GM21529 (cell line): ENCODE results near the gene ANKFY1.
A peak's percentile ranks its signal among the peaks of the same experiment; 100 is the strongest.

Experiments used
- ATAC-seq: cut with Tn5 transposase; IDR thresholded peaks from one replicate; pipeline ENCODE4 v1.9.1; 2021; ENCODE audit not compliant: unreplicated experiment

ANKFY1 gene, protein sequence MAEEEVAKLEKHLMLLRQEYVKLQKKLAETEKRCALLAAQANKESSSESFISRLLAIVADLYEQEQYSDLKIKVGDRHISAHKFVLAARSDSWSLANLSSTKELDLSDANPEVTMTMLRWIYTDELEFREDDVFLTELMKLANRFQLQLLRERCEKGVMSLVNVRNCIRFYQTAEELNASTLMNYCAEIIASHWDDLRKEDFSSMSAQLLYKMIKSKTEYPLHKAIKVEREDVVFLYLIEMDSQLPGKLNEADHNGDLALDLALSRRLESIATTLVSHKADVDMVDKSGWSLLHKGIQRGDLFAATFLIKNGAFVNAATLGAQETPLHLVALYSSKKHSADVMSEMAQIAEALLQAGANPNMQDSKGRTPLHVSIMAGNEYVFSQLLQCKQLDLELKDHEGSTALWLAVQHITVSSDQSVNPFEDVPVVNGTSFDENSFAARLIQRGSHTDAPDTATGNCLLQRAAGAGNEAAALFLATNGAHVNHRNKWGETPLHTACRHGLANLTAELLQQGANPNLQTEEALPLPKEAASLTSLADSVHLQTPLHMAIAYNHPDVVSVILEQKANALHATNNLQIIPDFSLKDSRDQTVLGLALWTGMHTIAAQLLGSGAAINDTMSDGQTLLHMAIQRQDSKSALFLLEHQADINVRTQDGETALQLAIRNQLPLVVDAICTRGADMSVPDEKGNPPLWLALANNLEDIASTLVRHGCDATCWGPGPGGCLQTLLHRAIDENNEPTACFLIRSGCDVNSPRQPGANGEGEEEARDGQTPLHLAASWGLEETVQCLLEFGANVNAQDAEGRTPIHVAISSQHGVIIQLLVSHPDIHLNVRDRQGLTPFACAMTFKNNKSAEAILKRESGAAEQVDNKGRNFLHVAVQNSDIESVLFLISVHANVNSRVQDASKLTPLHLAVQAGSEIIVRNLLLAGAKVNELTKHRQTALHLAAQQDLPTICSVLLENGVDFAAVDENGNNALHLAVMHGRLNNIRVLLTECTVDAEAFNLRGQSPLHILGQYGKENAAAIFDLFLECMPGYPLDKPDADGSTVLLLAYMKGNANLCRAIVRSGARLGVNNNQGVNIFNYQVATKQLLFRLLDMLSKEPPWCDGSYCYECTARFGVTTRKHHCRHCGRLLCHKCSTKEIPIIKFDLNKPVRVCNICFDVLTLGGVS

GRCh38 chr17:4263282-4264215 is at the start of gene ANKFY1:
TSS of gene ANKFY1 (minus strand) at chr17:4263979. CDS start at chr17:4263941, 38 bp downstream.
- ATAC-seq, result peak; percentile 78

GRCh38 chr17:4310354-4311060 is 46.7 kb upstream of the ANKFY1 start:
- ATAC-seq, result no peak

GRCh38 chr17:4309897-4310296 is 46.1 kb upstream of the ANKFY1 start:
- no peak for ATAC-seq

GRCh38 chr17:4307179-4307930 is 43.6 kb upstream of the ANKFY1 start:
- ATAC-seq, result no peak

- ATAC-seq, result no peak
Measured at GRCh38 chr17:4305224-4305623, 41.4 kb upstream of the ANKFY1 start.

DNA sequence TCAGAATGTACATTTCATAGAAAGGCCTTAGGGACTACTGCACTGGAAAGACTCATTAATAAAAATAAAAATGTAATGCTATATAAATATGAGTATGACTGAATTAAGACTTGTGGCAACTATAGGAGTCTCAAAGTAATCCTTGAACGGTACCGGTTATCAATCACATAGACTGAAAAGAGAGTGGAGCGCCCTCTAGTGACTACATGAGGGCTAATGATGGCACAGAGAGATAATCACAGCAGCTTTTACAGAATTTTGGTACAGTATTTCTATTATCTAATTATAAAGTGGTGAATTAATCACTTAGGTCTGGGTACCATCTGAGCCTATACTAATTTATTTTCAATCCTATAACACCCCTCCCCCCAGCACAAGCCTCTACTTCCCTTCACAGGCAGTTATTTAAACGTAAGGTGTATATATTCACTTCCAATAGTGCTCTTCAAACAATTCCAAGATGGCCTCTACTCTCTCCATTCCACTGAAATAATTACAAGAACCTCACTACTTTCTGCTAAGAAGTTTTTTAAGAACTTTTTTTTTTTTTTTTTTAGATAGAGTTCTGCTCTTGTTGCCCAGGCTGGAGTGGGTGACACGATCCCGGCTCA is 40.7 kb upstream of the ANKFY1 start:
- no peak for ATAC-seq

- ATAC-seq, result no peak
Measured at GRCh38 chr17:4301066-4301465, 37.3 kb upstream of the ANKFY1 start.

DNA sequence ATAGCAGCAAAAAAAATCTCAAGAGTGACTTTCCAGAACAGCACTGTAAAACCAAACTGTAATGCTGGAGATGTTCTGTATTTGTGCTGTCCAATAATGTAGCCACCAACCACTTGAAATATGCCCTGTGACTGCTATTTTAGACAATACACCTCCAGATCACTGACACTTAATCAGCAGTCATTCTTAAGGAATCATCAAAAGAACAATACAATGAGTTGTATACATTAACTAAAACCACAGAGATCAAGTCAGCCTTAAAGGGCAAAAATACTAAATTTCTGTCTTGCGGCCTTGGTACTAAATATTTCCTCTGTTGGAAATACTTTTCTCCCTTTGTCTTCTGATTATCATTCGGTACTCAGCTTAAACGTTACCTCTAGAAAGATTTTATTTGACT is 33.6 kb upstream of the ANKFY1 start:
- no peak for ATAC-seq

- ATAC-seq, result no peak
Measured at GRCh38 chr17:4295686-4296085, 31.9 kb upstream of the ANKFY1 start.

- no peak for ATAC-seq
Measured at GRCh38 chr17:4293572-4293971, 29.8 kb upstream of the ANKFY1 start.

DNA sequence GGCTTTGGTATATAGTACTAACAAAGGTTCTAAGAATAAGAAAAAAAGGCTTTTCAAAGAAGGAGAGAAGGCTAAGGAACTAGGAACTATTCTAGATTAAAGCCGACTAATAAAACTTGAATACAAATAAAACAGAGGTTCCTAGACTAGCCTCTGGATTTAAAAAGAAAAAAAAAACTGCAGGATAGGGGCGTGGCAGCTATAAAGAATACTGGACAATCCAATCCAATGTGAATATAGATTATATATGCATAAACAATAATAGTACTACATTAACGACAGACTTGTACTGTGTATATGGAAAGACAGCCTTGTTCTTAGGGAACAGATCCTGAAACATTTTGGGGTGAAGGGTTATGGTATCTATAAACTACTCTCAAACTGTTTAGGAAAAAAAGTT is 23.9 kb upstream of the ANKFY1 start:
- no peak for ATAC-seq

GRCh38 chr17:4276514-4276913 is 12.7 kb upstream of the ANKFY1 start:
- ATAC-seq, result no peak

DNA sequence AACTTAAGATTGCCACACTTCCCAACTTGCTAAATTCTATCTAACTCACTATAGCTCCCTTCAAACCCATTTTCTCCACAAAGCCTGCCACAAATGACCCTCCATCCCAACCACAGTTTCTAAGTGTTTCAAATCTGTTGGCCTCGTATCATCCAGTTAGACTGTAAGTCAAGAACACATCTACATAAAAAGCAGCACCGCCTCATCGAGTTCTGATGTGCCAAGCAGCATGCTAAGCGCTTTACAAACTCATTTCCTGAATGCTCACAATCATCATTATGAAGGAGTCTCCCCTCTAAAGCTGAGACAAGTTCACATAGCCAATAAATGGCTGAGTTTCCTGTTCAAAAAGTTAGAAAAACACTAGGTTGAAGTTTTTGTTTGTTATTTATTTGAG is 9.2 kb upstream of the ANKFY1 start:
- ATAC-seq, result no peak

- no peak for ATAC-seq
Measured at GRCh38 chr17:4272213-4272971, 8.6 kb upstream of the ANKFY1 start.

DNA sequence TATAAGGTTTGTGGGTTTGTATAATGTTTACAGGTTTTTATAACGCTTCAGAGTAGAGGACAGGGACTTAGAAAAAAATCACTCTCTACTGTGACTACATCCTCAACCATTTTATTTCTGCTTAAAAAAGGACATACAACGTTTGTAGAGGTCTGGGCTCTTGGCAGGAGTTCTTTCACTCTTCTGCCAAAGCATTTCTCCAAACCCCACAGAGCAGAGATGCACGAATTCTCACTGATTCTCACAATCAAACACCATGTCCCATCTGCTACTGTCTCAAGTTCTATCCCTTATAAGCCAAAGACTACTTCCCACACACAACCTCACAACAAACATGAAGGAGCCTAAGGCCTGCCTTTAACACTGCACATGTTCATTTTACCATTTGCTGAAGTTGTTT is 7.0 kb upstream of the ANKFY1 start:
- no peak for ATAC-seq

DNA sequence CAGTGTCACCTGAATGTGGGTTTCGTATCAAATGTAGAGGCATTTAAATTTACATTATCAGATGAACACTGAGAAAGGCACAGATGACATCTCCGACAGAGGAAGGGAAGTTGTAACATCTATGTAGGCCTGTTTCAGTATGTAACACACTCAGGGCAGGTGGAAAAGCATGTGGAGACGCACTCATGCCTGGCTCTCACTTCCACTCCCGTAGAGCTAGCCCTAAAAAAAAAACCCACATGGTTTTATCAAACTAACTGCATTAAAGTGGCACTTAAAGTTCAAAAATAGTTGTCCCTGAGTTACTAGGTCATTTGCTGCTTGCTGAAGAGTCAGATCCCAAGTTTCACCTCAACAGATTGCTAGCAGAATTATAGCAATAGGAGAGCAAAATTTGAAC is 6.1 kb upstream of the ANKFY1 start:
- no peak for ATAC-seq

GRCh38 chr17:4267402-4267801 is 3.6 kb upstream of the ANKFY1 start:
- ATAC-seq, result no peak

- ATAC-seq, result no peak
Measured at GRCh38 chr17:4266550-4266949, 2.8 kb upstream of the ANKFY1 start.
